Caco-2 (cell line): ENCODE results near the gene CELA2B. TPM values are rescaled to one million over a fixed set of nuclear protein-coding genes. Genes with fewer than 3 reads are reported as not detected.

Experiments
- BruUV-seq: library from RNA; stranded (reverse); fragments of 400-500 nt; replicated peaks from 2 replicates; lab custom pipeline; 2021; lab: Mats Ljungman, UMichigan
- CTCF ChIA-PET: fragments of 300-600 bp; sonication (Branson Sonifier 250); formaldehyde crosslinking; loops from one replicate; lab custom pipeline; 2022; ENCODE audit warnings: antibody characterized with exemption; lab: Charles Lee
- POLR2A ChIA-PET: fragments of 300-600 bp; sonication (Branson Sonifier 250); formaldehyde crosslinking; loops from one replicate; lab custom pipeline; 2022; ENCODE audit warnings: antibody characterized with exemption; lab: Charles Lee
- DNase-seq, 2 experiments: peaks; one replicate each; pipeline versions ENCODE4 v3.0.0 to v3.0.0-alpha.2; 2020 to 2022
- H3K27me3 ChIP-seq: replicated peaks from 2 replicates; pipeline ENCODE4 v1.6.0; 2011; ENCODE audit warnings: low read length; ENCODE audit not compliant: control insufficient read depth, insufficient read depth
- H3K36me3 ChIP-seq: 2 replicates; pipeline ENCODE4 v1.5.1; 2011; ENCODE audit warnings: low read length; ENCODE audit not compliant: control insufficient read depth, insufficient read depth
- H3K4me1 ChIP-seq: fragments of 250-450 bp; sonication (Bioruptor Pico); 2 replicates; pipeline ENCODE4 v1.5.1; 2020; ENCODE audit warnings: mild to moderate bottlenecking
- H3K4me3 ChIP-seq: 2 replicates; pipeline ENCODE4 v1.5.1; 2011; ENCODE audit warnings: low read depth, mild to moderate bottlenecking, control low read depth, low read length
- H3K9me3 ChIP-seq: fragments of 250-450 bp; sonication (Bioruptor Pico); 2 replicates; pipeline ENCODE4 v1.5.1; 2020; ENCODE audit warnings: mild to moderate bottlenecking, moderate library complexity
- H3K27ac Mint-ChIP-seq: one replicate; pipeline ENCODE4 v1.8.0; 2022; ENCODE audit warnings: mixed read lengths; ENCODE audit not compliant: unreplicated experiment
- H3K27me3 Mint-ChIP-seq: one replicate; pipeline ENCODE4 v1.8.0; 2022; ENCODE audit warnings: mixed read lengths; ENCODE audit not compliant: insufficient read depth, unreplicated experiment
- H3K36me3 Mint-ChIP-seq: one replicate; pipeline ENCODE4 v1.8.0; 2022; ENCODE audit warnings: mild to moderate bottlenecking, mixed read lengths; ENCODE audit not compliant: insufficient read depth, unreplicated experiment
- H3K4me1 Mint-ChIP-seq: one replicate; pipeline ENCODE4 v1.8.0; 2022; ENCODE audit warnings: low read depth, mixed read lengths; ENCODE audit not compliant: unreplicated experiment
- H3K4me3 Mint-ChIP-seq: one replicate; pipeline ENCODE4 v1.8.0; 2022; ENCODE audit warnings: mild to moderate bottlenecking, moderate library complexity, mixed read lengths; ENCODE audit not compliant: unreplicated experiment
- H3K9me3 Mint-ChIP-seq: one replicate; pipeline ENCODE4 v1.8.0; 2022; ENCODE audit warnings: mixed read lengths; ENCODE audit not compliant: unreplicated experiment
- intact Hi-C: fragments of 100-400 bp; cut with micrococcal nuclease; formaldehyde crosslinking; loops from one replicate; pipeline ENCODE4 v1.10.0; 2022; ENCODE audit not compliant: unreplicated experiment
- total RNA-seq: library from RNA; stranded (reverse); gene quantifications from 2 replicates; pipeline ENCODE4 v1.2.3, GENCODE V29; 2022
- TF ChIP-seq, protein P1 (sequence below), 2 experiments: fragments of 200-600 bp in 1 of 2; IDR thresholded peaks; 1 replicate in 1 of 2; 2 replicates in 1 of 2; pipeline versions ENCODE4 v1.5.1 to v1.8.0; 2011 to 2022; ENCODE audit warnings: antibody characterized with exemption in 1 of 2, control low read depth in 1 of 2, inconsistent platforms in 1 of 2, low read depth in 1 of 2, low read length in 1 of 2, mild to moderate bottlenecking in 1 of 2, moderate library complexity in 1 of 2; ENCODE audit not compliant: insufficient read depth in 1 of 2, severe bottlenecking in 1 of 2, unreplicated experiment in 1 of 2

Gene CELA2B
- total RNA-seq, 1 experiment from 2014 or later = not detected

GRCh38 chr1:15435239-15436077, 40.4 kb upstream of the CELA2B start:
- Mint-ChIP-seq H3K36me3 (no peaks in the 10 kb centered on the region), H3K27me3 (no peaks in the 10 kb centered on the region), H3K27ac (no peak overlapping the region), H3K9me3 (no peaks in the 10 kb centered on the region), H3K4me1 (no peaks in the 10 kb centered on the region), H3K4me3 (no peak overlapping the region)
- H3K4me1 ChIP-seq = no peaks in the 10 kb centered on the region
- no peak overlapping the region for H3K4me3 ChIP-seq
- ChIA-PET POLR2A (interaction anchor here (0.6 kb wide), 1 partner anchor 610 kb away, joined by 6 read pairs; no protein-coding TSS in a partner anchor), CTCF (no interaction called here)
- no peak for DNase-seq
- no peaks in the 10 kb centered on the region for H3K9me3 ChIP-seq
- H3K27me3 ChIP-seq = no peaks in the 10 kb centered on the region
- BruUV-seq = no TSS peak
- H3K36me3 ChIP-seq = no peaks in the 10 kb centered on the region
- TF ChIP-seq, protein P1, sequence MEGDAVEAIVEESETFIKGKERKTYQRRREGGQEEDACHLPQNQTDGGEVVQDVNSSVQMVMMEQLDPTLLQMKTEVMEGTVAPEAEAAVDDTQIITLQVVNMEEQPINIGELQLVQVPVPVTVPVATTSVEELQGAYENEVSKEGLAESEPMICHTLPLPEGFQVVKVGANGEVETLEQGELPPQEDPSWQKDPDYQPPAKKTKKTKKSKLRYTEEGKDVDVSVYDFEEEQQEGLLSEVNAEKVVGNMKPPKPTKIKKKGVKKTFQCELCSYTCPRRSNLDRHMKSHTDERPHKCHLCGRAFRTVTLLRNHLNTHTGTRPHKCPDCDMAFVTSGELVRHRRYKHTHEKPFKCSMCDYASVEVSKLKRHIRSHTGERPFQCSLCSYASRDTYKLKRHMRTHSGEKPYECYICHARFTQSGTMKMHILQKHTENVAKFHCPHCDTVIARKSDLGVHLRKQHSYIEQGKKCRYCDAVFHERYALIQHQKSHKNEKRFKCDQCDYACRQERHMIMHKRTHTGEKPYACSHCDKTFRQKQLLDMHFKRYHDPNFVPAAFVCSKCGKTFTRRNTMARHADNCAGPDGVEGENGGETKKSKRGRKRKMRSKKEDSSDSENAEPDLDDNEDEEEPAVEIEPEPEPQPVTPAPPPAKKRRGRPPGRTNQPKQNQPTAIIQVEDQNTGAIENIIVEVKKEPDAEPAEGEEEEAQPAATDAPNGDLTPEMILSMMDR (IDR thresholded peaks at IDR 0.05; ENCODE audit: insufficient read depth in 1 of 2, low read depth in 1 of 2, low read length in 1 of 2, severe bottlenecking in 1 of 2, unreplicated experiment in 1 of 2) = no peak
- intact Hi-C loops = no loop called here

GRCh38 chr1:15436881-15437442, 38.9 kb upstream of the CELA2B start:
- Histone ChIP-seq H3K36me3 (no peaks in the 10 kb centered on the region), H3K4me1 (no peaks in the 10 kb centered on the region), H3K4me3 (no peak overlapping the region), H3K9me3 (no peaks in the 10 kb centered on the region), H3K27me3 (no peaks in the 10 kb centered on the region)
- Mint-ChIP-seq H3K4me1 (no peaks in the 10 kb centered on the region), H3K9me3 (no peaks in the 10 kb centered on the region), H3K36me3 (no peaks in the 10 kb centered on the region), H3K27ac (no peak overlapping the region), H3K4me3 (no peak overlapping the region), H3K27me3 (no peaks in the 10 kb centered on the region)
- ChIA-PET CTCF (no interaction called here), POLR2A (no interaction called here)
- TF ChIP-seq, protein P1 (IDR thresholded peaks at IDR 0.05; ENCODE audit: insufficient read depth in 1 of 2, low read depth in 1 of 2, low read length in 1 of 2, severe bottlenecking in 1 of 2, unreplicated experiment in 1 of 2) = no peak
- no peak for DNase-seq
- BruUV-seq = no TSS peak
- intact Hi-C loops = no loop called here

- Mint-ChIP-seq H3K36me3 (no peaks in the 10 kb centered on the region), H3K4me3 (no peak overlapping the region), H3K9me3 (no peaks in the 10 kb centered on the region), H3K27me3 (no peaks in the 10 kb centered on the region), H3K4me1 (no peaks in the 10 kb centered on the region), H3K27ac (no peak overlapping the region)
- ChIA-PET CTCF (no interaction called here), POLR2A (no interaction called here)
- Histone ChIP-seq H3K36me3 (no peaks in the 10 kb centered on the region), H3K9me3 (no peaks in the 10 kb centered on the region), H3K4me1 (no peaks in the 10 kb centered on the region), H3K4me3 (no peak overlapping the region), H3K27me3 (no peaks in the 10 kb centered on the region)
- TF ChIP-seq, protein P1 (IDR thresholded peaks at IDR 0.05; ENCODE audit: insufficient read depth in 1 of 2, low read depth in 1 of 2, low read length in 1 of 2, severe bottlenecking in 1 of 2, unreplicated experiment in 1 of 2) = no peak
- no peak for DNase-seq
- no TSS peak for BruUV-seq
- intact Hi-C loops = no loop called here
Measured at GRCh38 chr1:15439325-15439724, 36.6 kb upstream of the CELA2B start.
